Kidney tubule cell (primary cell): ENCODE data around the gene GPS1.

Experiments
- DNase-seq: peaks from one replicate; pipeline ENCODE4 v3.0.0-alpha.2; 2018; ENCODE audit warnings: low spot score

Gene GPS1

DNA sequence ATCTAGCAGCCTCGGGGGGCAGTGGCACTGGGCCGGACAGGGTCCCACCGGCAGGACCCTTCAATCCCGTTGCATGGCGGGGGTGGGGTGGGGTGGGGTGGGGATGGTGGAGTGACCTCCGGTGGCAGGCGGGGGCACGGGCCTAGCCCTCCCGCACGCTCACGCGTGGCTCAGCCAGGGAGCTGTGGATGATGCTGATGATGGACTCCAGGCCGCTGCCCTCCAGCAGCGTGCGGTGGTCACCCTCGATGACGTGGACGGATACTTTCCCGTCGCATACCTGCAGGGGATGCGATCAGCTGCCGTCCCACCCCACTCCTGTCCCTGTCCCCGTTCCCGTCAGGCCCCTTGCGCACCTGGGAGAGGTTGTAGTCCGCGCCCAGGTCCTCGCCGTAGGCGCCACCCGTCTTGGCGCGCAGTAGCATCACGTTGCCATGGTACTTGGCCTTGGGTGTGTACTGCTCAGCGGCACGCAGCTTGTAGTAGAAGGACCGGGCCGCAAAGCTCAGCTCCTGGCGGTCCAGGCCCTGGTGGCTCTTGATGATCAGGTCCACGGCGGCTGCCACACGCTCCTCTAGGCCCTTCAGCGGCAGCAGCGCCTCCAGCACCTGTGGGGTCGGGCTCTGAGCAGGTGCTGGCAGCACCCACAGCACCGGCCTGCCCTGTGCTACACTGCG lies 27.4 kb downstream of the GPS1 start:
- no peak for DNase-seq

DNA sequence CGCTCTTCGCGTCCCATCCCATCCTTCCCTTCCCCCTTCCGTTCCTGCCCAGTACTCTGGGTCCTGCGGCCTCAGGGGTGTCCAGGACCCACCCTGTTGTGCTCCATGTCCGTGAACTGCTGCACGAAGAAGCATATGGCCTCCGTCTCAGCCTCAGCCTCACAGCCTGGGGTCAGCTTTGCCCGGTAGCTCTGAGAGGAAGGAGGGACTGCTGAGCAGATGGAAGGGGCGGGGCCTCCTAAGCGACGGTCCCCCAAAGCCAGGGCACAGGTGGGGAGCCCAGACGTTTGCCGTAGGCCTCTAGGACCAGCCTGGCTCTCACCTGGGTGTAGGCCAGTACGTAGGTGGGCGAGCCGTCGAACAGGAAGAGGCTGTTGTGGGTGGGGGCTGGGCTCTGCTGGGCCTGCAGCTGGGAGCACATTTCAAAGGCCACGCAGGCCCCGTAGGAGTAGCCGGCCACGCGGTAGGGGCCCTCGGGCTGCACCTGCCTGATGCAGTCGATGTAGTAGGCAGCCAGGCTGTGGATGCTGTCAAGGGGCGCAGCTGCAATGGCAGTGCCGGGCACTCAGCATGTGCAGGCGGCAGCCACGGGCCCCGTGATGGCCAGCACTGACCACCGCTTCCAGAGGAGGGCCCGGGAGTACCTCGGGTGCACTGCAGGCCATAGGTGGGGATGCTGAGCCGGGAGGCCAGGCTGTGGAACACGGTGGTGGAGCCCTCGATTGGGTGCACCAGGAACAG lies 28.5 kb downstream of the GPS1 start:
- DNase-seq = no peak

DNA sequence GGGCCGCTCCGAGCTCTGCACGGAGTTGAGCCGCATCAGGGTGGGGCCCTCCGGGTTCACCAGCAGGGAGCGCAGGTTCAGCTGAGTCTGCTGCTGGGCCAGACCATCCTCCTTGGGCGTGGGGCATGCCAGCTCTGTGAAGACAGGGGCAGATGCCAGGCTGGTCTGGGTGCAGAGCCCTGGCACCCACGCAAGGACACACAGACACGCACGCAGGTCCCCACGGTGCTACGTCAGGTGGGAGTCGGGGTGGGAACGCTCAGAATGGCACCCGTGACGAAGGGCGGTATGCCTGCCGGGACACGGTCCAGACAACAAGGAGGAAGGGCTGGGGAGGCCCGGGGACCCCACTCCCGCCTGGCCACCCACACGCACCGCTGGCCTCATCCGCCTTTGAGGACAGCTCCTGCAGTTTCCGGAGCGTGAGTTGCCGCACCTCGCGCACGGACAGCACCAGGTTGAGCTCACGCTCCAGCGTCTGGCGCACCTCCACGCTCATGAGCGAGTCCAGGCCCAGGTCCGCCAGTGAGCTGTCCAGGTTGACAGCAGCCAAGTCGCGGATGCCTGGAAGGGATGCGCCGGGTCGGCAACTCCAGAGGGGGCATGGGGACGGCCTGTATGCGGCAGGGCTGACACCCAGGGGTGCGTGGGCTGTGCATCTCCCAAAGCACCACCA lies 29.2 kb downstream of the GPS1 start:
- no peak for DNase-seq

DNA sequence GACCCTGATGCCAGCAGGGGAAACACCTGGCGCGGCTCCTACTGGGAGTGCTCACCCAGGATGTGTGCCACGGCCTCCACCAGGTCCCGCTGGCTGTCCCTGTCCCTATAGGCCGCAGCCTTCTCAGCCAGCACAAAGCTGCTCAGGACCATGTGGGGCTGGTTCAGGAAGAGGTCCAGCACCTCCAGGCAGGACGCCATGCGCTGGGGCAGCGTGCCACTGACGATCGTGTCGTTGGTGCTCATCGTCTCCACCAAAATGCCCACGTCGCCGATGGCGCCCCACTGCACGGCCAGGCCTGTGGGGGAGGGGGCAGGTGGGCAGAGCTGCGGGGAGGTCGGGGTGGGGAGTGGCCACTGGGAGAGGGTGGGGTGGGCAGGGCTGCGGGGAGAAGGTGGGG lies 29.8 kb downstream of the GPS1 start:
- DNase-seq = no peak

DNA sequence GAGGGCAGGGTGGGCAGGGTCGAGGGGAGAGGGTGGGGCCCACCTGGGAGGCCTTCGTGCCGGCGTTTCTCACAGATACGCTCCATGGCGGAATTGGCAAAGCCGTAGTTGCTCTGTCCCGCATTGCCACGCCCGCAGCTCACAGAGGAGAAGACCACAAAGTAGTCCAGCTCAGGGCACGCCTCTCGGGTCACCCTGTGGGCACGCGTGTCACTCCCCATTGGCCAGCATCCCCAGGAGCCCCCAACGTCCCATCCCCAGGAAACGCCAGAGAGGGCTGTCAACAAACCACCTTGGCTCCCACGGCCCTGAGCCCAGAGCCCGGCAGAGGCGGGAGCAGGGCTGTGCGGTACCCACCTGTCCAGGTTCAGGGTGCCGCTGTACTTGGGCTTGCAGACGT lies 30.3 kb downstream of the GPS1 start:
- DNase-seq = no peak

DNA sequence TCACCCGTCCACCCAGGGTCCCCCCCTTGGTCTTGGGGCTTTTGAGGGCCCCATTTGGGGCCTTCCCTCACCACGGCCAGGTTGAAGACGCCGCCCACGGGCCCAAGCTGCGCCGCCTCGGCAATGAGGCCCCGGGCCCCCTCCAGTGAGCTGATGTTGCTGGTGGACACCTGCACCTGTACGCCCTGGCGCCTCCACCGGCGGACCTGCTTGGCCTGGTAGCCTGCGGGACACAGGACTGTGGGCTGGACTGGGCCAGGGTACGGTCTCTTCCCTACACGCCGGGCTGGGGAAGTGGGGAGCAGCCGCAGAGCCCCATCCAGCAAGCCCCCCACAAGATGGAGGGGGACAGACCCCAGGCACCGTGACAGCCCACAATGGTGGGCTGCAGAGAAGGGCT lies 30.8 kb downstream of the GPS1 start:
- no peak for DNase-seq

DNA sequence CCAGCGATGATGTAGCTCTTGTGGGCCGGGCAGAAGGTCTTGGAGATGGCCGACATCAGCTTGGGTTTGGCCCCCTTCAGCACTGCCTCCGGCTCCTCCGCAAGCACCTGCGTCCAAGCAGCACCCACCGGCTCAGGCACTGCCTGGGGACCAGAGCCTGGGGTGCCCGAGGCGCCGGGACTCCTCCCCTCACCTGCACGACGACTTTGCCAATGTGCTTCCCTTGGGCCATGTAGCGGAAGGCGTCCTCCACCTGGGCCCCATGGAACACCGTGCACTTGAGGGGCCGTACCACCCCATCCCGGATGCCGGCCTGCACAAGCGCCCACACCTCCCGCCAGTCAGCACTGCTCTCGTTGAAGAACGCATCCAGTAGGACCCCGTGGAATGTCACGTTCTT lies 31.3 kb downstream of the GPS1 start:
- DNase-seq = no peak

DNA sequence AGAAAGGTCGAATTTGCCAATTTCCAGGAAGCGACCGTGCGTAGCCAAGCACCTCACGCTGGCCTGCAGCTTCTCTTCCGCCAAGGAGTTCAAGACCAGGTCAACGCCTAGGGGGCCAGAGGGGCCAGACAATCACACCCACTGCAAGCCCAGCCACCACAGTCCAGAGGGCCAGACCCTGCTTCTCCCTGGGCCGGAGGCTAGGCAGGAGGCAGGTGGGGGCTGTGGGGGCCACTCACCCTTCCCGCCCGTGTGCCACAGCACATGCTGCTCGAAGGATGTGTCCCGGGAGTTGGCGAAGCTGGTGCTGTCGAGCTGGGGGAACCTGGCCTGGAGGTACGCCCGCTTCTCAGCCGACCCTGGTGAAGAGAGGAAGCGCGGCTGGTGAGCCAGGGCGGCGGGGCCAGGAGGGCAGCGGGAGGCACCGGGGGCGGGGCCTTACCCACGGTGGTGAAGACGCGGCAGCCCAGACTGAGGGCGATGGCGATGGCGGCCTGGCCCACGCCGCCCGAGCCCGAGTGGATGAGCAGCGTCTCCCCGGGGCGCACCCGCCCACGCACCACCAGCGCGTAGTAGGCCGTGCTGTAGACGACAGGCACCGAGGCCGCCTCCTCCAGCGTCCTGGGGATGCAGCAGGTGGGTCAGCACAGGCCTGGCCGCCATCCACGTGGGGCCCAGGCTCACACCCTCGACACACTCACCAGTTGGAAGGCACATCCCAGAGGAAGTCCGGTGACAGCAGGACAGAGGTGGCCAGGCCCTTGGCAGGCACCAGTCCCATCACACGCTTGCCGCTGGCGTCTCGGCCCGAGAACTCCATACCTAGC lies 32.0 kb downstream of the GPS1 start:
- no peak for DNase-seq

DNA sequence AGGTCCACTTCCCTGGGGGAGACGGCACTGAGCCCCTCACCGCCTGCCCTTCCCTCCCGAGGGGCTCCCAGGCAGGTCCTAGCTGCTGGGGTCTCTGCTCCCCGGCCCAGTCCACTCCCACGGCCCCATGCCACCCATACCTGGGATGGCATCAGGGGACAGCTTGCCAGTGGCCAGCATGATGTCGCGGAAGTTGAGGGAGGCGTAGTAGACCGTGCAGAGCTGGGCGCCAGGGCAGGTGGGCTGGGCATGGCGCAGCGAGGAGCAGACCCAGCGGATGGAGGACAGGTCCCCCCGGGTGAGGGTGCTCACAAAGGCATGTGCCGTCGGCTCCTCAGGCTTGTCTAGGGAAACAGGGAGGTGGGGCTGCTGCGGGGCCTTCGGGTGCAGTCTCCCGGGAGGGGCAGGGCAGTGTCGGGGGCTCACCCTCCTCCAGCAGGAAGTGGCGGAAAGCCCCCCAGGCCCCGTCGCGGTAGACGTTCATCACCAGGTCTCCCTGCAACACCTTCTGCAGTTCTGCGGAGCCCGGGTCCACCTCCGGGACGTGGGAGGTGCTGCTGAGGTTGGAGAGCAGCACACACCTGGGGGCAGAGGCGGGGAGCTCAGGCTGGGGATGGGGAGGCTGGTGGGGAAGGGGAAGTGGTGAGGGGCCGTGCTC lies 32.8 kb downstream of the GPS1 start:
- DNase-seq = no peak

DNA sequence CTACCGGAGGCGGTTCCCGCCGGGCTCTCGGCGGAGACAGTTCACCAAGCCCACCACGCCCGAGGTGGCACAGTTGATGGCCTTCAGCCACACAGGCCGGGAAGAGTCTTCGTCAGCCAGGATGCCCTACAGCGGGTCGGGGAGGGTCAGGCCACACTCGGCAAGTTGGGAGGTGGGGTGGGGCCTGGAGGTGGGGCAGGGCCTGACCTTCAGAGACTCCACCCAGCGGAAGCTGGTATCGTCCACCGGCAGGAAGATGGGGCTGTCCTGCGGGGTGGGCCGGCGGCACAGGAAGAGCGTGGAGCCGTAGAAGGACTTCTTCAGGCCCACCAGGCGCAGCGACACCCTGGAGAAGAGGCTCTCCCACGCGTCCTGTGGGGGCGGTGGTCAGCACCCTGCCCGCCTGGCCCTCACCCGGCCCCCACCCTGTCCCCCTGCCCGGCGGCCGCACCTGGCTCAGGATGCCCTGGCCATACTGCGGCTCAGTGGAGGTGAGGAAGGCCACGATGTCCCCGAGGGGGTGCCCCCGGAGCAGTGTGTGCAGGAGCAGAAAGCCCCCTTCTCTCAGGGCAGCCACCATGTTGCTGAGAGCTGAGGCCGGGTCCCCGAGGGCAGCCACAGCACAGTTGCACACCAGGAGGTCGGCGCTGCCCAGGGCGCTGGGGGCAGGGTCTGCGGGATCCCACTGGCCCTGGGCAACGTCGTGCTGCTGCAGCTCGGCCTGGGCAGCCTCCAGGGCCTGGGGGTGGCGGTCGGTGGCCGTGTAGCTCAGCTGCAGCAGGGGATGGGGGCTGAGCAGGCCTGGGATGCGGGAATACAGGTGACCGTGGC lies 33.5 kb downstream of the GPS1 start:
- DNase-seq = no peak

DNA sequence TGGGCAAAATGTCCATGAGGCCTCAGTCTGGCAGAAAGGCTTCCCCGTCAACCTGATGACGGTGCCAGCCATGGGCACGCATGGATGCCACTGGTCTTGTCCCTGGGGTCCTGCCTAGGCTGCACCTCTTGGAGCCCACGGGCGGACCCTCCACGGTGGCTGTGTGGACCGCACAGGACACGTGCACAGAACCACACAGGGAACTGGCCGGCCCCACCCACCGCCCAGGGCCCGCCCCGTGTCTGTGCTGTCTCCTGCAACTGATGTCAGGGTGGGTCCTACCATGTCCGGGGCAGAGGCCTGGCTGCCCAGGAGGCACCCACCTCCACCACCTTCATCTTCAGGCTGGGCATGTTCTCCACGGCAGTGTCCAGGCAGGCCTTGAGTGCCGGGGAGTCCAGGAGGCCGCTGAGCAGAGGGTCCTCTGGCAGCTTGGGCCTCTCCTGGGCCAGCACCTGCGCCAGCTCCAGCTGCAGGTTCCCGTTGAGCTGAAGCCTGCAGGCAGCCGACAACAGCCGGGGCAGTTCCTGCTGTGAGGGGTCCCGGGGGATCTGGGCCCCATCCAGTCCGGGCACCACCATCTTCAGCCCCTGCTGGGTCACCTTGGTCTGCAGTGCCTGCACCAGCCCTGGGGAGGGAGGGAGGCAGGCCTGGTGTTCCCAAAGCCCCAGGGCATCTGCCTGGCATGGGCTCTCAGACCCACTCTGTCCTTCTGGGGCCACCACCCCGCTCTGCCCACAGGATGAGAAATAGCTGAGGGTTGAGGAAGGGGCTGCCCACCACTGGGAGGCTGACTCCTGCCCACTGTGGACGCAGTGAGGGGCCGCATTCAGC lies 34.5 kb downstream of the GPS1 start:
- DNase-seq = no peak

DNA sequence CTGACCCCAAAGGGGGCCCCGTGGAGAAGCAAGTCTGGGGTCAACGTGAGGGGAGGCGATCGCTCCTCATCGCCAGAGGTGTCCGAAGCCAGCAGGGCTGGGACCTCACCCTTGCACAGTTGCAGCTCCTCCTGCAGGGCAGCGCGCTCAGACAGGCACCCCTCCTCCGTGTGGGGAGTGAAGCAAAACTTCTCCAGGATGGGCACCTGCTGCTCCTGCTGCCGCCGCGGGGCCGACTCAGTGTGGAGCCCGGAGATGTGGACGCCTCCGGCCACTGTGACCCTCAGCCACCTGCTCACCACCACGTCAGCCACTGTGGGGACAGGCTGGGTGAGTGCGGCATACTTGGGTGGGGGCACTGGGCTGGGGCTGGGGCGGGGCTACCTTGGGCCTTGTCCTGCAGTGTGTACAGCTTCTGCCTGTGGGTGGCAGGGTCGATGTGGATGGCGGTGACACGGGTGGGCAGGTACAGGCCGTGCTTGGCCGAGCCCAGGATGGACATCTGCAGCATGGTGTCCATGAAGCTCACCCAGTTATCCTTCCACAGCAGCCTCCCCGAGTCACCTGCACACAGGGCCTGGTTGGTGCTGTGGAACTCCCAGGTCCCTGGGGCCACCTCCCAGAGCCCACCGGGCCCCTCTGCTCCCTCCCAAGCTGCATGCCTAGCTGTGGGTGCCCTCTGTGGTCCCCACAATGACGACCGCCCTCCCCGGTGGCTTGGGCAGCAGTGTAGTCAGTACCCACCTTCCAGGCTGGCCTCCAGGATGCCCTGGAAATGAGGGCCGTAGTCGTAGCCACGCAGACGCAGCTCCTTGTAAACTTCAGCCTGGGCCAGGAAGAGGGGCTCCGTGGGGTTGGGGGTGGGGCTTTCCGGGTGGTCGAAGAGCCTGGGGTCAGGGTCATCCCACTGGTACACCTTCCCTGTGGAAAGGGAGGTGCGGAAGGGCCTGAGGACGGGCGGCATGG lies 35.5 kb downstream of the GPS1 start:
- DNase-seq = no peak

DNA sequence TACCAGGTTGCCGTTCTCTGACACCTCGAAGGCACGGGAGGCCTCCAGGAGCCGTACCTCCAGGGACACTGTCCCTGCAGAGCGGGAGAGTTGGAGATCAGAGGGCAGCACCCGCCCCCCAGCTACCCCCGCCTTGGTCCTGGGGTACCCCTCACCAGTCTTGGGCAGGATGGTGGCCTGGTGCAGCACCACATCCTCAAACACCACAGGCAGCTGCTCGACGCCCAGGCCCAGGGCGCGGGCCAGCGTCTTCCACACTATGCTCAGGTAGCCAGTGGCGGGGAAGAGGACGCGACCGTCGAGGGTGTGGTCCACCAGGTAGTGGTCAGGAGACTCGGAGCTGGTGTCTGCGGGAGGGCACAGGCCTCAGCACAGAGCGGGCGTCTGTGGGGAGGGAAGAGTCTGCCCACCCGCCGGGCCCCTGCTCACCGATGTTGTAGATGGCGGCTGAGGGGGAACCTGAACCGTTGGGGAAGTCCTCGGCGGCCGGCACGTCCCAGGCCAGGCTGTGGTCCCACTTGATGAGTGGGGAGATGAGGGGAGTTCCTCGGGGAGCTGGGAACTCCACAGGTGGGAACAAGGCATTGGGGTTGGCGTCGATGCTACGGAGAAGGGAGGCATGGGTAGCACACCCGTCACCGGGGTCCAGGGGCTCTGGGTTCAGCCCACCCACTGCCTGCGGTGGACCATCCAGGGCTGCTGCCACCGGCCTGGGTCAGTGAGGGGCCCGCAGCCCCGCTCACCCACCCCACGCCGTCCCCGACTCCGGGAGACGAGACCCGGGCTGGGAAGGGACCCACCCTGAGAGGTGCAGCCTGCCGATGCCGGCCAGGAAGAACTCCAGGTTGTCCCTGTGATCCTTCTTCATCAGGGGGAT lies 36.5 kb downstream of the GPS1 start:
- DNase-seq = no peak

DNA sequence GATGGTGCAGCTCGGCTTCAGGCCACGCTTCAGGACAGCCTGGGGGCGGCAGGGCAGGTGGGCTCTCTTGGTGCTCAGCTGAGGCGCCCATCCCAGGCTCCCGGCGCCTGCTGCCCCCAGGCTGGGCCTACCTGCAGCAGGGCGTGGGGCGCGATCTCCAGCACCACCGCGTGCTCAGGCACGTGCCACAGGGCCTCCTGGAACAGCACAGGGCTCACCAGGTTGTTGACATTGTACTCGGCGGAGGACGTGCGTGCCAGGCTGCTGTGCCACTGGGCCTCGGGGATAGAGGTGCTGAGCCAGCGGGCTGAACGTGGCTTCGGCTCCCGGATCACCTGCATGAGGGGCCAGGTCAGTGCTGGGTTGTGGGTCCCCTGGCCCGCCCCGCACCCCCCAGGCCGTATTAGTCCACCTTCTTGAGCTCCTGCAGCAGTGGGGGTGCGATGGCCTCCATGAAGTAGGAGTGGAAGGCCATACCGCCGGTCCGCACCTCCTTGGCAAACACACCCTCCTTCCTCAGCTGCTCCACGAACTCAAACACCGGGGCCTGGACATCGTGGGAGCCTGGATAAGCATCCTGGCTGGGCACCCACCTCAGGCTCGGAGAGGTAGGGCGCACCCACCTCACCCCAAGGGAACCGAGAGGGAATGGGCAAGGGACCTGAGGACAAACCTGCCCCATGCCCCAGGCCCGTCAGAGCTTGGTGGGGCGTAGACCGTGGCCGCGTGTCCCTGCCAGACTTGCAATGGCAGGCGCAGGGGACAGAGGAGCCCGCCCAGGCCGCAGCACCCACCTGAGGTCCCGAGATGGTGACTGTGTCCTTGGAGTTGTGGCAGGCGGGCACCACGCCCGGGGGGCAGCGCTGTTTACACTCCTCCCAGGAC lies 37.4 kb downstream of the GPS1 start:
- no peak for DNase-seq

DNA sequence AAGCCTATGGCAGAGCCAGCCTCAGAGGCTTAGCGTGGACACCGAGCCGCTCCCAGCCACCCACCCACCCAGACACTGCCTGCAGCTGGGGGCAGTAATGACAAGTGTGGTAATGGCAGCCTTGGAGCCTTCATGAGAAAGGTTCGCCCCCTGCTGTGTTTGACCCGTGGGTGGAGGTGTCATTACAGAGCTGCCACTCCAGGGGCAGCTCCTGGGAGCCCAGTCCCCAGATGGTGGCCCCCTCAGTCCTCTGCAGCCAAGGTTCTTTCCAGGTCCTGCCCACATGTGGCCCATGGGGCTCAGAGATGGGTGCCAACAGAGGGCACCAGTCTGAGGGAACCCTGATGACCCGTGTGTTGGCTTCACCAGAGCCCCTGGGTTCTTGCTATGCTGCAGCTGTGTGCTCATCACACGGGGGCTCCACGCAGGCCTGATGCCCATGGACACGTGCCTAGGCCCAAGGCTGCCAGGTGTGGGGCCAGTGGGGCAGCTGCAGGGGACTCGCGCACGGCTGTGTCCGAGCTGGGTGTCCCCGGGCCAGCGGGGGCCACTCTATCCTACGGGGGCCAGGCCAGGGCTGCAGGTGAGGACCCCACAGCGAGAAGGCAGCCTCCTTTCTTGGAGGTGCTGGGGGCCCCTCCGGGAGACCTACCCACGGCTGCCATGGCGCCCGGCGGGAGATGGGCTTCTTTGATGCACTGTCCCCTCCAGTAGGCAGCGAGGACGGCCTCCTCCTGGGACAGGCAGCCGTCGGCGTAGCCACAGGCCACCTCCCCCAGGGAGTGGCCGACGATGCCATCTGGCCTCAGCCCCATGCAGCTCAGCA lies 38.2 kb downstream of the GPS1 start:
- no peak for DNase-seq
